22Rv1 (cell line): Measurements from ENCODE around the gene TIMM17A.
A peak's percentile ranks its signal among the peaks of the same experiment; 100 is the strongest.

Experiments used
- H3K27ac ChIP-seq: fragments of 450-650 bp; 2 replicates; pipeline ENCODE4 v1.5.1; 2017
- ZFX ChIP-seq: fragments of 450-650 bp; IDR thresholded peaks from 2 replicates; pipeline ENCODE4 v1.6.1; 2017; ENCODE audit warnings: antibody characterized with exemption, borderline replicate concordance
- TF ChIP-seq, protein P1 (sequence below): fragments of 450-650 bp; IDR thresholded peaks from 2 replicates; pipeline ENCODE4 v1.5.1; 2017; ENCODE audit warnings: mild to moderate bottlenecking

TIMM17A gene

GRCh38 chr1:202012544-202013478, 57.5 kb downstream of the TIMM17A start:
- peak overlapping the region; percentile 99 for H3K27ac ChIP-seq
- no peak for TF ChIP-seq ZFX
- TF ChIP-seq, protein P1, sequence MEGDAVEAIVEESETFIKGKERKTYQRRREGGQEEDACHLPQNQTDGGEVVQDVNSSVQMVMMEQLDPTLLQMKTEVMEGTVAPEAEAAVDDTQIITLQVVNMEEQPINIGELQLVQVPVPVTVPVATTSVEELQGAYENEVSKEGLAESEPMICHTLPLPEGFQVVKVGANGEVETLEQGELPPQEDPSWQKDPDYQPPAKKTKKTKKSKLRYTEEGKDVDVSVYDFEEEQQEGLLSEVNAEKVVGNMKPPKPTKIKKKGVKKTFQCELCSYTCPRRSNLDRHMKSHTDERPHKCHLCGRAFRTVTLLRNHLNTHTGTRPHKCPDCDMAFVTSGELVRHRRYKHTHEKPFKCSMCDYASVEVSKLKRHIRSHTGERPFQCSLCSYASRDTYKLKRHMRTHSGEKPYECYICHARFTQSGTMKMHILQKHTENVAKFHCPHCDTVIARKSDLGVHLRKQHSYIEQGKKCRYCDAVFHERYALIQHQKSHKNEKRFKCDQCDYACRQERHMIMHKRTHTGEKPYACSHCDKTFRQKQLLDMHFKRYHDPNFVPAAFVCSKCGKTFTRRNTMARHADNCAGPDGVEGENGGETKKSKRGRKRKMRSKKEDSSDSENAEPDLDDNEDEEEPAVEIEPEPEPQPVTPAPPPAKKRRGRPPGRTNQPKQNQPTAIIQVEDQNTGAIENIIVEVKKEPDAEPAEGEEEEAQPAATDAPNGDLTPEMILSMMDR, result no peak

DNA sequence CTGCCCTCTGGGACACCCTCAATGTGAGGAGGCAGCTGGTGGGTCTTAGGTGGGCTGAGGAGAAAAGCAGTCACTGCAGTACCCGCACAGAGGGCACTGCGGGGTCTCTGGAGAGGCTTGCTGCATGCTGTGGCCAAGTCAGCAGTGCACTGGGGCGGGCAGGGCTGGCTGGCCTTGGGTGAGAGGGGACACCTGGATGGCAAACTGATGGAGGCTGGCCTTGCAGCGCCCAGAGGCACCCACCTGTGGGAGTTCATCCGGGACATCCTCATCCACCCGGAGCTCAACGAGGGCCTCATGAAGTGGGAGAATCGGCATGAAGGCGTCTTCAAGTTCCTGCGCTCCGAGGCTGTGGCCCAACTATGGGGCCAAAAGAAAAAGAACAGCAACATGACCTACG, 58.3 kb downstream of the TIMM17A start:
- no peak for TF ChIP-seq ZFX
- peak overlapping the region; percentile 99 for H3K27ac ChIP-seq

GRCh38 chr1:202014060-202014459, 58.8 kb downstream of the TIMM17A start:
- TF ChIP-seq, protein P1, result no peak
- TF ChIP-seq ZFX, result no peak
- H3K27ac ChIP-seq, result peak overlapping the region; percentile 99

- TF ChIP-seq, protein P1, result no peak
- no peak for TF ChIP-seq ZFX
- H3K27ac ChIP-seq, result peak overlapping the region; percentile 99
Measured at GRCh38 chr1:202014915-202015661, 59.8 kb downstream of the TIMM17A start.

GRCh38 chr1:202015662-202015937, 60.3 kb downstream of the TIMM17A start:
- H3K27ac ChIP-seq, result peak overlapping the region; percentile 99
- TF ChIP-seq, protein P1, result no peak
- TF ChIP-seq ZFX, result no peak

GRCh38 chr1:202016022-202016810, 60.9 kb downstream of the TIMM17A start:
- TF ChIP-seq ZFX, result no peak
- TF ChIP-seq, protein P1, result no peak
- peak overlapping the region; percentile 99 for H3K27ac ChIP-seq
